ENCODE data around the gene PALM.
"Not testable (repeated sequence)": the region's sequence is repeated elsewhere in the genome, so short reads cannot be mapped to it uniquely, and the experiment has no call there.

The PALM gene

GRCh38 chr19:725461-726089 lies 16.8 kb downstream of the PALM start:
- H4K20me1 ChIP-seq (ENCODE audit: insufficient read depth, low read length) = no peaks in the 10 kb centered on the region
- no peaks in the 10 kb centered on the region for H3K9me2 ChIP-seq (replicated peaks; ENCODE audit: insufficient read depth, low read length)
- peaks cover 88% of the 10 kb centered on the region for H3K27me3 ChIP-seq (replicated peaks; ENCODE audit: insufficient read depth, low read length)
- no peaks in the 10 kb centered on the region for H3K4me1 ChIP-seq (ENCODE audit: low read length)
- TF ChIP-seq CTCF (IDR thresholded peaks at IDR 0.05; ENCODE audit: low read length) = no peak
- TF ChIP-seq EZH2phosphoT487 (IDR thresholded peaks at IDR 0.05; ENCODE audit: low read length) = no peak
- no peak for TF ChIP-seq EZH2 (optimal IDR thresholded peaks at IDR 0.05; ENCODE audit: low read depth, low read length)
- H3K4me3 ChIP-seq (ENCODE audit: low read length) = no peak overlapping the region
- H3K9ac ChIP-seq (ENCODE audit: low read length) = no peak overlapping the region
- H2AFZ ChIP-seq (ENCODE audit: low read length) = no peak overlapping the region
- no peaks in the 10 kb centered on the region for H3K79me2 ChIP-seq (ENCODE audit: low read length)
- no peak for DNase-seq
- no peak overlapping the region for H3K27ac ChIP-seq (ENCODE audit: low read length)
- no peaks in the 10 kb centered on the region for H3K36me3 ChIP-seq (replicated peaks; ENCODE audit: insufficient read depth, low read length)
- no peak overlapping the region for H3K4me2 ChIP-seq (ENCODE audit: low read depth, low read length)
- H3F3A ChIP-seq (ENCODE audit: insufficient read depth, low read length) = no peaks in the 10 kb centered on the region
- no peaks in the 10 kb centered on the region for H3K9me3 ChIP-seq (replicated peaks; ENCODE audit: insufficient read depth, low read length)

GRCh38 chr19:726993-727956 lies 18.5 kb downstream of the PALM start:
- no peak overlapping the region for H3K27ac ChIP-seq (ENCODE audit: low read length)
- no peak overlapping the region for H3K4me3 ChIP-seq (ENCODE audit: low read length)
- no peaks in the 10 kb centered on the region for H4K20me1 ChIP-seq (ENCODE audit: insufficient read depth, low read length)
- no peaks in the 10 kb centered on the region for H3K9me3 ChIP-seq (replicated peaks; ENCODE audit: insufficient read depth, low read length)
- no peaks in the 10 kb centered on the region for H3K79me2 ChIP-seq (ENCODE audit: low read length)
- no peak overlapping the region for H3K9ac ChIP-seq (ENCODE audit: low read length)
- H3K4me2 ChIP-seq (ENCODE audit: low read depth, low read length) = no peak overlapping the region
- H3K27me3 ChIP-seq (replicated peaks; ENCODE audit: insufficient read depth, low read length) = peaks cover 89% of the 10 kb centered on the region
- no peaks in the 10 kb centered on the region for H3F3A ChIP-seq (ENCODE audit: insufficient read depth, low read length)
- no peak for TF ChIP-seq EZH2phosphoT487 (IDR thresholded peaks at IDR 0.05; ENCODE audit: low read length)
- TF ChIP-seq CTCF (IDR thresholded peaks at IDR 0.05; ENCODE audit: low read length) = no peak
- no peak for TF ChIP-seq EZH2 (optimal IDR thresholded peaks at IDR 0.05; ENCODE audit: low read depth, low read length)
- DNase-seq = no peak
- no peaks in the 10 kb centered on the region for H3K36me3 ChIP-seq (replicated peaks; ENCODE audit: insufficient read depth, low read length)
- H2AFZ ChIP-seq (ENCODE audit: low read length) = no peak overlapping the region
- H3K4me1 ChIP-seq (ENCODE audit: low read length) = no peaks in the 10 kb centered on the region
- no peaks in the 10 kb centered on the region for H3K9me2 ChIP-seq (replicated peaks; ENCODE audit: insufficient read depth, low read length)

DNA sequence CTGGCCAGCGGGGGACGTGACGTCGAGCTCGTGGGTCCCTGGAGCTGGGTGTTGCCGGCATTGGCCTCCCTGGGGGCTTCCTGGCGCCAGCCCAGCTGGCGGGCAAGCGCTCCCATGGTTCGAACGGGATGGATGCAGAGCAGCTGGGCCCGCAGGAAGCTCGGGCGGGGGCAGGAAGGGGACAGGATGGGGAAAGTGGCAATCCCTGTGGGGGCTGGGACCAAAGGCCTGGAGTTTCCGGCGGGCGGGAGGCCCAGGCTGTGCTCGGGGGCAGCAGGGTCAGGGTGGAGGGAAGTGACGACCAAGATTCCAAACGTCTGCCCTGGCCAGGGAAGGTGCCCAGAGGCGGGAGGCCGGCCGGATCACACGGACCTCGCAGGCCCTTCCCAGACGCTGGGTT lies 19.3 kb downstream of the PALM start:
- Histone ChIP-seq H3K9ac (ENCODE audit: low read length) (no peak overlapping the region), H3K4me2 (ENCODE audit: low read depth, low read length) (no peak overlapping the region), H2AFZ (ENCODE audit: low read length) (no peak overlapping the region), H3K36me3 (replicated peaks; ENCODE audit: insufficient read depth, low read length) (no peaks in the 10 kb centered on the region), H3K9me2 (replicated peaks; ENCODE audit: insufficient read depth, low read length) (no peaks in the 10 kb centered on the region), H3K4me1 (ENCODE audit: low read length) (no peaks in the 10 kb centered on the region), H3K9me3 (replicated peaks; ENCODE audit: insufficient read depth, low read length) (no peaks in the 10 kb centered on the region), H3K79me2 (ENCODE audit: low read length) (no peaks in the 10 kb centered on the region), H3K4me3 (ENCODE audit: low read length) (no peak overlapping the region), H3K27ac (ENCODE audit: low read length) (no peak overlapping the region), H4K20me1 (ENCODE audit: insufficient read depth, low read length) (no peaks in the 10 kb centered on the region), H3F3A (ENCODE audit: insufficient read depth, low read length) (no peaks in the 10 kb centered on the region), H3K27me3 (replicated peaks; ENCODE audit: insufficient read depth, low read length) (peaks cover 89% of the 10 kb centered on the region)
- no peak for DNase-seq
- TF ChIP-seq EZH2 (optimal IDR thresholded peaks at IDR 0.05; ENCODE audit: low read depth, low read length) = no peak
- no peak for TF ChIP-seq EZH2phosphoT487 (IDR thresholded peaks at IDR 0.05; ENCODE audit: low read length)
- no peak for TF ChIP-seq CTCF (IDR thresholded peaks at IDR 0.05; ENCODE audit: low read length)

DNA sequence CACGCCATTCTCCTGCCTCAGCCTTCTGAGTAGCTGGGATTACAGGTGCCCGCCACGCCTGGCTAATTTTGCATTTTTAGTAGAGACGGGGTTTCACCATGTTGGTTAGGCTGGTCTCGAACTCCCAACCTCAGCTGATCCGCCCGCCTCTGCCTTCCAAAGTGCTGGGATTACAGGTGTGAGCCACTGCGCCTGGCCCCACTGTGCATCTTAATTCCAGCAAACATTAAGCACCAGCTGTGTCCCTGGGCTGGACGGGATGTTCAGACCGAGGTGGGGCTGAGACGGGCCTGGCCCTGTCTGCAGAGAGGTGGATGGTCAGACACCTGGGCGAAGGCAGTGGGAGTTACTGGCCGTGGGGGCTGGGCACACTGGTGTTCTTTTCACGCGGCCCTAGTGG lies 20.8 kb downstream of the PALM start:
- not testable (repeated sequence) for H2AFZ ChIP-seq (ENCODE audit: low read length); H3K4me1 ChIP-seq (ENCODE audit: low read length); H3K9me3 ChIP-seq (replicated peaks; ENCODE audit: insufficient read depth, low read length); H3K36me3 ChIP-seq (replicated peaks; ENCODE audit: insufficient read depth, low read length); H3K27ac ChIP-seq (ENCODE audit: low read length); DNase-seq; H3K4me2 ChIP-seq (ENCODE audit: low read depth, low read length); H3K9ac ChIP-seq (ENCODE audit: low read length); H3K79me2 ChIP-seq (ENCODE audit: low read length); H3F3A ChIP-seq (ENCODE audit: insufficient read depth, low read length); H4K20me1 ChIP-seq (ENCODE audit: insufficient read depth, low read length); H3K4me3 ChIP-seq (ENCODE audit: low read length); H3K9me2 ChIP-seq (replicated peaks; ENCODE audit: insufficient read depth, low read length)
- peaks cover 84% of the 10 kb centered on the region for H3K27me3 ChIP-seq (replicated peaks; ENCODE audit: insufficient read depth, low read length)
